ENCODE data around the gene SNCB.
A peak's percentile ranks its signal among the peaks of the same experiment; 100 is the strongest.
"Not testable (repeated sequence)": the region's sequence is repeated elsewhere in the genome, so short reads cannot be mapped to it uniquely, and the experiment has no call there.

SNCB gene

DNA sequence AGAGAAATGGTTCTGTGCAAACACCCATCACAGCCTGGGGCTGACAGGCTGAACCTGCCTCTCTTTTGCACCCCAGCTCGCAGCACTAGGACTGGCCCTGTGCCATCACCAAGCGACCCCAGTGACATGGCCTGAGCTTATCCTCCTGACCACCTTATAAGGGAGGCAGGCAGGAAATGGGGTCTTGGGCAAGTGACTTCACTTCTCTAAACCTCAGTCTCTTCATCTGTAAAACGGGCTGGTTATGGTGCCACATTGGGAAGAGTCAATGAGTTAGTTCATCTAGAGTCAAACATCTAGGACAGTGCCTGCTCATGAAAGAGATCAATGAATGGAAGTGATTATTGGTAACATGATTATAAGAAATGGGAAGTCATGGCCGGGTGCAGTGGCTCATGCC is 6.2 kb downstream of the SNCB start:
- no peak for DNase-seq (ENCODE audit: low read depth)

DNA sequence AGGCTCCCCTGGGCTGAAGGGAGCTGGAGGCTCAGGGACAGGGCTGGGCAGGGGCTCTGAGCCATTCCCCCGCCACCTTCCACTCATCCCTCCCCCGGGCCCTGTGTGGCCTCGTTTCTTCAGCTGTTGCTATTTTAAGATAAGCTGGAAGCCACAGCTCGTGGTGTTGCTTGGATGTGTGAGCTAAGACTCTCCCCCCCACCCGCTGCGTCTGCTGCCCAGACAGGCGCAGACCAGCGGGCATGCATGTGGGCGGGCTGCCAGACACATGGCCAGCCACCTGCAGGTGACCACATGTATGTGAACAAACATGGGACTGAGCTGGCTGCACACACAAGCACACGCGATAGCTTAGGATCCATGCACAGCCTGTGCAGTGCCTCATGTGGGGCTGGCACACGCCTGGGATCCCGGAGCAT is 8.7 kb downstream of the SNCB start:
- no peak for DNase-seq (ENCODE audit: low read depth)

DNA sequence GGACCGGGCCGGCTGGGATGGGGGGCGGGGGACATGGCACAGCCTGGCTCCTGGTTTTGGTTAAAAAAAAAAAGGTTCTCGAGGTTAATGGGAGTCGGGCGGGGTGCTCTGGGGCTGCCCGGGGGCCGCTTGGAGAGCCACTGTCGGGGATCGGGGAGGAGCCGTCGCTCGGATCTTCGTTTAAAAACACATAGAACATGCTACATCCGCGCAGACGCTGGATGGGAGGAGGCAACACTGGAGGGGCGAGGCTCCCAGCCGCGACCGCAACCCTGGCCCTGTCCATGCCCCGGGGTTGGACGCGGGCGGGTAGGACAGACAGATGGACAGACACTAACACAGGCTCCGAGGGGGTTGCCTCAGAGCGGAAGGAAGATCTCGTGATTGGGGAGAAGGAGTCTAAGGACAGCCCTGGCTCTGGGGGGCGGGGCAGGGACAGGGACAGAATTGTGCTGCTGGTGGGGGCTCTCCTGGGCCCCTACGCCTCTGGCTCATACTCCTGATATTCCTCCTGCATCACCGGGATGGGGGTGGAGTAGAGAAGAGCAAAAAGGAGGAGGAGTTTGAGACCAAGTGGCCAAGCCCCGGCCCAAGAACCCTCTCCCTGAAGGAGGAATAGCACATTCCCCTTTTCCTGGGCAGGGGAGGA is 9.9 kb downstream of the SNCB start:
- no peak for DNase-seq (ENCODE audit: low read depth)

DNA sequence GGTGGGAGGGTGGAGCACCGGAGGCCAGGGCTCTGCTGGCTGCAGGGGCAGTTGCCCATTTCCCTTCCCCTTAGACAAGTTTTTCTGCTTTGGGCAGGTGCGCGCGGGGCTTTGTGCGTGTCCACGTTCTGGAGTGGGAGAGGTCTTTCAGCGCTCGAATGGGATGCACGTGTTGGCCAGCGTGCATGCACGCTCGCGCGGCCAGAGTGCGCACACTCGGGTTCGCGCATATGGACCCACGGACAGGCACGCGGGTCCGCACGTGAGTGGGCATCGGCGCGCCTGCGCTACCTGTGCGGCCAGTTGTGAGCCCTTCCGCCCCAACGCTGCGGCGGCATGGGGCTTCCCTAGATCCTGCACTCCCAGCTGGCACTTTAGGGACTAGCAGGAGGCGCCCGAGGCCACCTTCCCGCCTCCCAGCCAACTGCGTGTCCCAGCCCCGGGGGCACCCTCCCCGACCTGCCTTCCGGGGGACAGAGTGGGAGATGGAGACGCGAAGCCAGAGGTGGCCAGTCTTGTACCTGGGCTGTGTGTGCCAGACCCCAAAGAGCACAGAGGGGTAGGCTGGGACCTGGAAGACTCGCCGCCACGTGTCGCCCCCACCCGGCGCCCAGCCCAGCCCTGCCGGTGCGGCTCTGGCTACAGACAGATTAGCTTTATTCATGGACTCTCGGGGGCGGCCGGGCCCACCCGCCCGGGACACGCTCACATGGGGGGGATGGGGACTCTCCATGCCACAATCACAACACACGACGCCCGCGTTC is 10.6 kb downstream of the SNCB start:
- DNase-seq (ENCODE audit: low read depth): no peak

DNA sequence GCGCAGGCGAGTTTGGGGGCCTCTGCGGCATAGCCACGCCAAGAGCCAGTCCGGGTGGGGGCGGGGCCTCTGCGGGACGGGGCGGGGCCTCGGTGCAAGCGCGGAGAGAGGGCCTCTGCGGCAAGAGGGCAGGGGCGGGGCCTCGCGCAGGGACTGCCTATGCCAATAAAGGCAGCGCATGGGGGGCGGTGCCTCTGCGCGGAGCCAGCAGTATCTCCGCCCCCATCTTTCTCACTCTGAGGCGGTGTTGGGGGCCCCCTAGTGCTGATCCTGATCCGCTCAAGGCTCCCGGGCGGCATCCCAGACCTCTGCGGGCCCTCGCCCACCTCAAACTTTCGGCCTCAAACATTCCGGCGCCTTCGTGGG is 11.1 kb downstream of the SNCB start:
- peak; percentile 55 for DNase-seq (ENCODE audit: low read depth)

DNA sequence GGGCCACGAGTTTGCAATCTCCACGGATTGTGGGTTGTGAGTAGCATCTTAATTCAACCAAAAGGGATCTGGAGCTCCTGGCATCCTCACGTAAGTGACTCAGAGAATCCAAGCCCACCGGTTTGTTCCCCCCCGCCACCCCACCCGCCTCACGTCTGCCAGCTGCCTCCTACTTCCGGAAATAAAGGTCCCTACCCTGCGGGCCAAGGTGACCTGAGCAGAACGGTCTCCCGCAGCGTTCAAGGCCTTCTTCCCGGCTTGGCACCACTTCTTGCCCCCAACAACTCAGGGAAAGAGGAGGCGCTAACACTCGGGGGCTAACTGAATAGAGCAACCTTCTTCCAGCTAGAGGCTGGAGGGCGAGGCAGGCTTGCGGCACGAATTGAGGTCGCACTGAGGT is 11.6 kb downstream of the SNCB start:
- no peak for DNase-seq (ENCODE audit: low read depth)

DNA sequence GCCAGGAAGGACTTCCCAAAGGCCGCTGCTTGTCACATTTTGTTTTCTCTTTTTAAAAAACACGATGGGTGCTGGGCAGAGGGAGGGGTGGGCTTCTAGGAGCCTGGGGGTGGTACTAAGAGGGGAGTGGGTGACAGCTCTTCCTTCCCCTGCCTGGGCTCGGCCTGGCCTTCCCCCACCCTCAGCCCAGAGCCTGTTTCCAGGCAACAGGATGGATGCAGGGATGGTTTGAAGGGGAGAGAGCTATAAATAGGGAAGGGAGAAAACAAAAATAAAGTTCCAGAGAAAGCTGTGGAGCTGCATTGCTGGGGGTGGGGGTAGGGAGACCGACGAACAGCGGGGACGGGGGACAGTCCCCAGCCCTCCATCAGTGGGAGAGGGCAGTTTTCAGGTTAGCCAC is 13.8 kb downstream of the SNCB start:
- no peak for DNase-seq (ENCODE audit: low read depth)

DNA sequence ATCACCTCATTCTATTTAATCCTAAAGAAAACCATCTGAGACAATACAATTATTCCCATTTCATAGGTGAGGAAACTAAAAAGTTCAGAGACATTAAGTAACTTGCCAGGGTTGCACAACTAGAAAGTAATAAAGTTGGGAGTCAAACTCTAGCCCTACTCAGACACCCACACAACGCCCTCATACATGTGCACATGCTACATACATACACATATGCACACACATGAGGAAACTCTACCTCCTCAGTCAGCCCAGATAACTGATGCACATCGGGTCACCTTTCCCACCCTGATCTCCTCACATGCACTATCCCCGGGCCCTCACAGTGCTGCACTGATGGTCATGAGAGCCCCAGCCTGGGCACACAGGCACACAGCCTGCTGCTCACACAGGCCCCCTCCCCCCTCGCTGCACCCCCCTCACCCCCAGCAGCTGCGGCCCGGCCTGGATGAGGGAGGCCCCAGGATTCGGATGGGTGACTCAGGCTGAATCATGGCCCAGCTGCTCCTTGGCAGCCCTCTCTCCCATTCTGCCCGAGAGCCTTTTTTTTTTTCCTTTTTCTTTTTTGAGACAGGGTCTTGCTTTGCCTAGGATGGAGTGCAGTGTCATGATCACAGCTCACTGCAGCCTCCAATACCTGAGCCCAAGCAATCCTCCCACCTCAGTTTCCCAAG is 15.4 kb downstream of the SNCB start:
- peak; percentile 56 for DNase-seq (ENCODE audit: low read depth)

DNA sequence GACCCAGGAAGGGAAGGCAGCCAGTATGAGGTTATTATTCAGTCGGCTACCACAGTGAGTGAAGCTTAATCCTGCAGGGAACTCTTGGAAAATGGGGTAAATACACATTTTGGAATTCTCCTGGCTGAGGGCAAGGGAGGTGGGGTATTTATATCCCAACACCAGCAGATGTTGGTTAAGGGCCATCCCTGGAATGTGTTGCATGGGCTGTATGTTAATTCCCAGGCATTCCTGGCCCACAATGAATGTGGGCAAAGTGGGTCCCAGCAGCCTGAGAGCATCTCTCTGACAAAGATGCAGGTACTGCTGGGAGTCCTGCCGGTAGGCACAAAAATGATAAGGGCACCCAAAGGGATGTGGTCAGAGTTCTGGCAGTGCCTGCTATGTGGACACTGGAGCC is 17.5 kb downstream of the SNCB start:
- DNase-seq (ENCODE audit: low read depth): no peak

DNA sequence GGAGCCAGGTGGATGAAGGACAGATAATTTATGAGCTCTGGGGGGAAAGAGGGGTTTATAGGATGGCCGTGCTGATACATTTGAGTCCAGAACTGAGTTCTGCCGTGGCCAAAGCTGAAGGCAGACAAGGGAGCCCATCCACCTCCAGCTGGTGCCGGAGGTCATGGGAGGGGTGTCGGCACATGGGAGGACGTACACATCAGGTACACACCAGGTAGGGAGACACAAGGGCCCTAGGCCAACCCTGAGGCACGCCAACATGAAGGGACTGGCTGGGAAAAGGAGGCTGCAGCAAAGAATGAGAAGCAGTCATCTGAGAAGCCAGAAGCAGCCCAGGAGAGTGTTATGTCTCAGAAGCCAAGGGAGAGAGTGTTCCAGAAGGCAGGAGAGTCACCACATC is 18.3 kb downstream of the SNCB start:
- DNase-seq (ENCODE audit: low read depth): no peak

DNA sequence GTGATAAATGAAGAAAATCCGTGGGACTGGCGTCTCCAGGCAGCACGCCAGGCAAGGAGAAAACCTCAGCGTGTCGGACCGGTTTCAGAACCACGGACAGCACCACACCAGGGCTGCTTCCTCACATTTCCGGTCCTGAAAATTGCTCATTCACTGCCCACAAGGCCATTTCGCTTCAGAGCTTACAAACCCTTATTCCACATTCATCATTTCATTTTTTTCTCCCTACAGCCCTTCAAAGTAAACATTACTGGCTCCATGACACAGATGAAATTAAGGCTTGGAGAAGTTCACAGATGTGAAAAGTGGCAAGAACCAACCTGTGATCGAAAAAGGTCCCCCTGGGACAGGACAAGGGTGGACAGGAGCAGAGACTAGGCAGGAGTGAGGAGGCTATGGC is 18.9 kb downstream of the SNCB start:
- DNase-seq (ENCODE audit: low read depth): peak; percentile 71

DNA sequence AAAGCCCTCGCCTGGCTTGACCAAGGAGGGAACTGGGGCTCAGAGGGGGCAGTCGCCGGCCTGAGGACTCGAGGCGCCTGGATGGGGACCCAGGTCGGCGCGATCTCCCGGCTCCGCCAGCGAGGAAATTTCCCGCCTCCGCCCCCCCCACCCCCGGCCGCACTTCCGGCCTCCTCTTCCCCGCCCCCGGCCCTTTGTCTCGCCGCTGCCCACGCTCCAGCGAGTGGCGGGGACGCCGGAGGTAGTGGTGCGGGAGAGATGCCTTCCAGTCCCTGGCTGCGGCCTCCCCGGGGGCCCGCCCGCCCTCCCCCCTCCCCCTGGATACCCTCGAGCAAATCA is 19.9 kb downstream of the SNCB start:
- no peak for DNase-seq (ENCODE audit: low read depth)

DNA sequence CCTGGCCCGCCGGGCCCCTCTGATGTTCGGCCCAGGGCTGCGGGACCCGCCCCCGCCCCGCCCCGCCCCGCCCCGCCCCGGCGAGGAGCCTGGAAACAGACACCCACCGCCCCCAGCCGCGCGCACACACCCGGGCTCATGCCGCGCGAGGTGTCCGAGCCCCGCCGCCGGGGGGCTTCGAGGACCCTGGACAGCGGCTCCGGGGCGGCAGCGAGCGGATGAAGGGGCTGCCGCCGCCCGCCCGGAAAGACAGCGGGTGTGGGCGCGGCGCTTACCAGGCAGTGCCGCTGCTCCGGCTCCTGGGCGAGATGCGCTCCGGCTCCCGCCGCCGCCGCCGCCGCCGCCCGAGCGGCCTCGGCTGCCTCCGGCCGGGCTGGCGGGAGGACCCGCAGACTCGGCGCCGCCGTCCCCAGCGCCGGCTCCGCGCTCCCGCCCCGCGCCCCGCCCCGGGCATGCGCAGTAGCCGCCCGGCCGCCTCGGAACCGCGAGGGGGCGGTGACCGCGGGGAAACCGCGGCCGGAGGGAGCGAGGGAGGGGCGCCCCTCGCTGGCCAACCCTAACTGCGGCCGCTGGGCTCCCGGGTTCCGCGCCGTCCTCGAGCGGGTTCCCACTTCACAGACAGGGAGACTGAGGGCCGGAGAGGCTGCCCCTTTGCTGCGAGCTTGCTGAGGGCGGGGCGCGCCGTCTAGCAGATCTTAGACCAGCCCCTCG is 20.5 kb downstream of the SNCB start, which contains the start of gene GPRIN1:
Gene GPRIN1 (minus strand): TSS at position 433 of the 711 bp plus-strand sequence. CDS start 10,322 bp downstream, outside the sequence.
- peak; percentile 28 for DNase-seq (ENCODE audit: low read depth)

DNA sequence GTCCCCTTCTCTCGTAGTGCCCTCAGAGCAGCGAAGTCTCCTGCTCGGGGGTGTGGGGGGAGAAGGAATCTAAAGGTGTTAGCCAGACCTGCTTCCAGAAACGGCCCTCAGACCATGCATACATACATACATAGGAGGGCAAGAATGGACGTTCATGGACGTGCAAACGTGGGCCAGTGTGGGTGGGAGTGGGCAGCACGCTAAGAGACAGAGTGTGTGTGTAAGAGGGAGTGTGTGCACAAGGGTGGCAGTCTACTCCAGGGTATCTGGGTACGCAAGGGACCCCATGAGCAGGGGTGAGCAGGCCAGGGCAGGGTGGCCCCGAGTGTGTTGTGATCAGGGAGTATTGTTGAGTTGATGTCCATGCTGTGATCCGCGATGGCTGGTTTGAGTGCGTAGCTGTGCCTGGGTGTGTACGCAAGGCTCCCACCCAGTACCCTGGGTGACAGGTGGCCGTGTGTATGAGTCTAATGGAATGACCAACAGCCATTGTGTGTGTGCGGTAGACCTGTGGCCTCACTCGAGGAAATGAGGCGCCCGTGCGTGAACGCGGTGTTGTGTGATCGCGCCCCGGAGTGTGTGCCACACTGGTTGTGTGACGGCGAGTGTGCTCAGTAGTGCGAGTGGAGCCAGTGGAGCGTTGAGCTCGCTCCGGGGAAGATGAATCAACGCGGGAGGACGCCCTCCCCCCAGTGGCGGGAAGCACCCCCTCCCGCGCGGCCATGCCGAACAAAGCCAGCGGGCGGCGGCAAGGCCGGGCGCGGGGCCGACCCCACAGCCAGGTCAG is 21.2 kb downstream of the SNCB start:
- no peak for DNase-seq (ENCODE audit: low read depth)

DNA sequence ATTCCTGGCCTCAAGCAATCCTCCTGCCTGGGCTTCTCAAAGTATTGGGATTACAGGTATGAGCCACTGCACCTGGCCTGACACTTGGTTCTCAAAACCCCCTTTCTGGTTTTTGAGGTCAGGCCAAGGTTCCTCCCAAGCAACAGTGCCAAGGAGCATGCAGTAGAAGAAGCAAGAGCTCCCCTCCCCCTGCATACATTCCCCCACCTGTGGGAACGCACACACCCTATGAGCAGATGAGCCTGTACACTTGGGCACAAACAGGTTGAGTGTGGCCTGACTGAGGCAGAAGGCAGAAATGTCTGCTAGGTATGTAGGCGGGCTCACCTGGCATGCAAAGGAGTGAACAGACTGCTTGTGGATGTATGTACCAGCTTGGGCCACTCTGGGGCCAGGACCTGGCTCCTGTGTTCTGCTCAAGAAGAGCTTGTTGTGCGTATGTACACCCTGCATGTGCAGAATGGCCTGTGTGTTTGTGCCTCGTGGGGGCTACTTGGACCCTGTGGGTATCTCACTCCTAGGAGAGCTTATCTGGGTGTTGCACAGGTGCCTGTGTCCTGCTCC is 22.1 kb downstream of the SNCB start:
- no peak for DNase-seq (ENCODE audit: low read depth)

DNA sequence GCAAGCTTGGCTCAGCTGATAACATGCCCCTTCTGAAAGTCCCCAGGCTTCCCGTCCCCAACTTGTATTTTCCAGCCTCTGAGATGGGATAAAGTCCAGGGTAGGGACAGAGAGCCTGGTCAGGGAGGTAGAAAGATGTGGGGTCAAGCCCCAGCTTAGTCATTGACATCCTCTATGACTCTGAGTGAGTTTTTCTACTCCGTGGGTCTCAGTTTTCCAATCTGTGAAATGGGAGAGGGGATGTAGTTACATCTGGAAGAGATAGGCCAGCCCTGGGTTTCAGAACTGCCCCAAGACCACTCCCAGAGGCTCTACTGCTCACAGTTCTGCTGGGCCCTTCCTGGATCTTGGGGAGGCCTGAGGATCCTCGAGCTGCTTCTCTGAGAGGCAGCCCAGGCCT is 23.5 kb downstream of the SNCB start:
- no peak for DNase-seq (ENCODE audit: low read depth)

DNA sequence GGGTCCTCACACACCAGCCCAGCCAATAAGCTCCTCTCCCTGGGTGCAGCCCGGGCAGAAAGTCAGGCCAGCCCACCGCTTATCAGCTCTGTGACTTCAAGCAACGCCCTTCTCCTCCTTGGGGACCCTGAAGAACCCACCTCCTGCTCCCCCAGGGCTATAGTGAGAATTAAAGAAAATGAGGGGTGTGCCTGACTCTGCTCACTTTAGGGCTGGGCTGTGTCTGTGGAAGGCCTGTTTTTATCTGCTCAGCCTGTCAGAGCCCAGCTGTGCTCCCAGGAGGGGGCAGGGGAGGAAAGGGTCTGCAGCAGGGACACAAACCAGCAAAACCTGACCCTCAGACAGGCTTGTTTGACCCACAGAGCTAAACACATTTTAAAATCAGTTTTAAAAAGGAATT is 24.3 kb downstream of the SNCB start:
- DNase-seq (ENCODE audit: low read depth): no peak

DNA sequence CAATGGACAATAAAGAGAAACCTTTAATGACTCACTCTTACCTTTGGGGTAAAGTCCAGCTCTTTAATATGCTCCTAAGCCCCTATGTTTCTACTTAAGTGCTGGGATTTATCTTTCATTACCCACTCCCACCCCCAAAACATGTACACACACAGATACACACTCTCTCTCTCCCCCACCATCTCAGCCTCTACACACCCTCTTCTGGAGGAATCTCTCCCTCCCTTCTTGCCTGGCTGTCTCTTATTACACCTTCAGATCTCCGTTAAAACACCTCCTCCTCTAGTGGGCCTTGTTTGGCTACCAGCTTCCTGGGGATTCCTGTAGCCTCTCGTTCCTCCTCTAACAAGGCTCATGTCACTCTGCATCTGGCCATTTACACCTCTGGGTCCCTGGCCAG is 27.2 kb downstream of the SNCB start:
- DNase-seq (ENCODE audit: low read depth): no peak

DNA sequence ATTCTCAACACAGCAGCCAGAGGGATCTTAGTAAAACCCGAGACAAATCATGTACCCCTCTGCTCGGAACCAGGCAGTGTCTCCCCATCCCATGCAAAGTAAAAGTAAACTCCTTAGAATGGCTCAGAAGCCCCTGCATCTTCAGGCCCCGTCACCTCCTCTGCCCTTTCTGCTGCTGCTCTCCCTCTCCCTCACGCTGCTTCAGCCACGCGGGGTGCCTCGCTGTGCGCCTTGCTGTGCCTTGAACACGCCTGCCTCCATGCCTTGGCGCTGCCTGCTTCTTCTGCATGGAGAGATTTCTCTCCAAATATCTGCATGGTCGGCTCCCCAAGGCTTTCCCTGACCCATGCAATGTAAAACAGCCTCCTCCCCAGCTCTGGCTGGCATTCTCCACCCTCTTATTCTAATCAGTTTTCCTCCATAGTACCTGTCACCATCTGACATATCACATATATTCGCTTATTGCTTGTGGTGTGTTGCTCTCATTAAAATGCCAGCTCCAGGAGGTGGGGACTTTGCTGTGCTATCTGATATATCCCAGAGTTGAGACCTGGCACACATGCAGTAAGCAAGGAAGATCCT is 28.3 kb downstream of the SNCB start:
- no peak for DNase-seq (ENCODE audit: low read depth)

DNA sequence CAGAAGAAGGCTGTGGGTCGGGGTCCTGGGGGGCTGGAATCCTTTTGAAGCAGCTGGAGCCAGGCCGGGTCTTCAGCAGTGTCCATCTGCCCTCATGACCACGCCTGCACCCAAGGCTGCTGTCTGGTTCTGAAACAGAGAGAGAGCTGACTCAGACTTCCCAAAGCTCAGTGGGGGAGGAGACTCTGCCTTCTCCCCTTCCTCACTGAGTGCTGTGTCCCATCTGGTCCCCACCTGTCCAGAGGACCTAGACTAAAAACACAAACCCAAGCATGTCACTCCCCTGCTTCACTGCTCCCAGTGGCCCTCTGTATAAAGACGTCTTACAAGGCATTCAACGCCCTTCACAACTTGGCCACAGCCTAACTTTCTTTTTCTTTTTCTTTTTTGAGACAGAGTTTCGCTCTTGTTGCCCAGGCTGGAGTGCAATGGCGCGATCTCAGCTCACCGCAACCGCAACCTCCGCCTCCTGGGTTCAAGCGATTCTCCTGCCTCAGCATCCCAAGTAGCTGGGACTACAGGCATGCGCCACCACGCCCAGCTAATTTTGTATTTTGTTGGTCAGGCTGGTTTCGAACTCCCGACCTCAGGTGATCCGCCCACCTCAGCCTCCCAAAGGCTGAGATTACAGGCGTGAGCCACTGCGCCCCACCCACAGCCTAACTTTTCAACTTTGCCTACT is 30.4 kb downstream of the SNCB start:
- DNase-seq (ENCODE audit: low read depth): not testable (repeated sequence)
